Ovary (tissue), 3 donors: Measurements from ENCODE around the gene SPATA13.

Experiments
- CTCF ChIP-seq, 3 donors: fragments of 450-650 bp in 2 of 3; fragments of 200-600 bp in 1 of 3; IDR thresholded peaks; one replicate each; pipeline versions ENCODE4 v1.5.1 to v1.8.0; 2016 to 2022; ENCODE audit warnings: antibody characterized with exemption in 3 of 3, mild to moderate bottlenecking in 1 of 3
- POLR2A ChIP-seq: fragments of 450-650 bp; IDR thresholded peaks from one replicate; pipeline ENCODE4 v1.6.1; 2017; ENCODE audit warnings: antibody characterized with exemption, mild to moderate bottlenecking, moderate library complexity
- donor health status: DM: no; HTN: no; CAD: no.

GRCh38 chr13:24273926-24274325, 113.4 kb downstream of the SPATA13 start:
- TF ChIP-seq CTCF (IDR thresholded peaks at IDR 0.05) = no peak
- no peak for TF ChIP-seq POLR2A
